Measurements from ENCODE around the gene TSHZ1. TPM values are rescaled to one million over a fixed set of nuclear protein-coding genes. Genes with fewer than 3 reads are reported as not detected.

The TSHZ1 gene, protein sequence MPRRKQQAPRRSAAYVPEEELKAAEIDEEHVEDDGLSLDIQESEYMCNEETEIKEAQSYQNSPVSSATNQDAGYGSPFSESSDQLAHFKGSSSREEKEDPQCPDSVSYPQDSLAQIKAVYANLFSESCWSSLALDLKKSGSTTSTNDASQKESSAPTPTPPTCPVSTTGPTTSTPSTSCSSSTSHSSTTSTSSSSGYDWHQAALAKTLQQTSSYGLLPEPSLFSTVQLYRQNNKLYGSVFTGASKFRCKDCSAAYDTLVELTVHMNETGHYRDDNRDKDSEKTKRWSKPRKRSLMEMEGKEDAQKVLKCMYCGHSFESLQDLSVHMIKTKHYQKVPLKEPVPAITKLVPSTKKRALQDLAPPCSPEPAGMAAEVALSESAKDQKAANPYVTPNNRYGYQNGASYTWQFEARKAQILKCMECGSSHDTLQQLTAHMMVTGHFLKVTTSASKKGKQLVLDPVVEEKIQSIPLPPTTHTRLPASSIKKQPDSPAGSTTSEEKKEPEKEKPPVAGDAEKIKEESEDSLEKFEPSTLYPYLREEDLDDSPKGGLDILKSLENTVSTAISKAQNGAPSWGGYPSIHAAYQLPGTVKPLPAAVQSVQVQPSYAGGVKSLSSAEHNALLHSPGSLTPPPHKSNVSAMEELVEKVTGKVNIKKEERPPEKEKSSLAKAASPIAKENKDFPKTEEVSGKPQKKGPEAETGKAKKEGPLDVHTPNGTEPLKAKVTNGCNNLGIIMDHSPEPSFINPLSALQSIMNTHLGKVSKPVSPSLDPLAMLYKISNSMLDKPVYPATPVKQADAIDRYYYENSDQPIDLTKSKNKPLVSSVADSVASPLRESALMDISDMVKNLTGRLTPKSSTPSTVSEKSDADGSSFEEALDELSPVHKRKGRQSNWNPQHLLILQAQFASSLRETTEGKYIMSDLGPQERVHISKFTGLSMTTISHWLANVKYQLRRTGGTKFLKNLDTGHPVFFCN (N-terminal part only)
- total RNA-seq = 3.6 and 5.0 TPM in 2 replicates

DNA sequence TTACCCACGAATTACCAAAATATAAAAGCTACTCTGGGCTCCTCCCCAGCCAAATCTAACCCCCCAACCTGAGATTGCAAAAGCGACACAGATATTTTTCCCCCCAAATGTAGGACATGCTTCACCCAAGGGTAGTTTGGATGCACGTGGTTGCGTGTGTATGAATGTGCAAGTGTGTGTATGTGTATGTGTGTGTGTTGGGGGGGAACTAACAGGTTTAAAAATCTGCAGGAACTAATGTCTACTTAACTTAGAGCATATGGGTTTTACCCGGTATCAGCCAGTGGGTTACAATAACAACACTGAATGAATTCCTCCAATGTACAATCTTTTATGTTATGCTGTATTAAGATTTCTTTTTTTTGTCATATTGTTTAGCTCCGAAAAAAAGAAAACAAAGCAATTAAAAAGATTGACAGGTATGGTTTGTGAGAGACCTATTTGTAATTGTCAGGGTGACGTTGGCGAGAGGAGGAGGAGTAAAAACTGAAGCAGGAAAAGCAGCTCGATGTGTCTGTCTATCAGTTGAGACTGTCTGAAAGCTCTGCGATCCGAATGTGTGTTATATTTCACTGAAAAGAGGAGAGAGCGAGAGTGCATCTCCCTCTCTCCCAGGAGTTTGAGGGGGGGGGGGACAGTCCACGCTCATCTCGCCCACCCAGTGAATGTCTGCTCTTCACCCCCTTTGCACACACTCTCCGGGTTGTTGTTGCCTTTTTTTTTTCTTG is at the start of gene TSHZ1:
Gene TSHZ1, plus strand, starts transcription at position 524 of the 728 bp plus-strand sequence. CDS start 1,080 bp downstream, outside the sequence.

DNA sequence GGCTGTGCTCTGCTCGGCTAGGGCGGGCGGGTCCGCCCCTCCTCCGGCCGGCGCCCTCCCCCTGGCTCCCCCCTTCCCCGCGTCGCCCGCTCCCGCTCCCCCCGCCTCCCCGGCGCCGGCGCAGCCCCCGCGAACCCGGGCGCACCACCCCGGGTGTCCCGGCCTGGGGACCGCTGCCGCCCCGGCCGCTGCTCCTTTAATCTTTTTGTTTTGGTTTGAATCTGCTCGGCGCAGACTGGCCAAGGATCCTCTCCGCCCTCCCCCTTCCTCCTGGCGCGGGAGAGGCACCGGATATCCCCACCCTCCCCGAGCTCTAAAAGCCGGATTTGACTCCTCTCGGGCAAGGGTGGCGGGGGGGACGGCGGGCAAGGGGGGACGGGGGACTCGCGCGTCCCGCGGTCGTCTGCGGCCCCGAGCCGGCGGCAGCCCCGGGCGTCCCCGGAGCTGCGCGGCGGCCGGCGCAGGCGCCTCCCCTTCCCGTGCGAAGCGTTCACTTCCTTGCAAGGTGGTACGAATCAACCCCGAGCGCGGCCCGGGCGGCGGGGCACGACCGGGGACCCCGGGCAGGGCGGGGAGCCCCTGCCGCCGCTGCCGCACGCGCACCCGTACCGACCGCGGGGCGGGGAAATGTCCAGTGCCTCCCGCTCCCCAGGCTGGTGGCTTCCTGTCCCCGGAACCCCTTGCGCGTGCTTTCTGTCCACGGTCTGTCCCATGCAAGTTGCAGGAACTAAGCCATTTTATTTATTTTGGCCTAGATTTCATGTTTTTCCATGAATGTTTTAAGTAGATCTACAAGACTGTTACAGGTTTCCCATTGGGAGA is 1.3 kb upstream of the TSHZ1 start, which contains the start of gene PTGR3:
Gene PTGR3, minus strand, starts transcription at position 11 of the 822 bp plus-strand sequence. CDS start 81 bp downstream, outside the sequence.

Other genes starting within 250 kb of the TSHZ1 start
- 18.6 and 30.0 TPM in 2 replicates for gene PTGR3, start 1.7 kb upstream of the TSHZ1 start, total RNA-seq
- not detected in 2 replicates for gene SMIM21, start 216.9 kb downstream of the TSHZ1 start, total RNA-seq

All from cardiac atrium fibroblast (primary cell).